ENCODE results near the gene KSR1. TPM values are rescaled to one million over a fixed set of nuclear protein-coding genes. Genes with fewer than 3 reads are reported as not detected.

Gene KSR1
- total and polyA plus RNA-seq, 9 of the 15 experiments (the other 6 are each of a cell fraction or from before 2014, with no cell fraction given) = 1.4 to 51.7 (median 18.4) TPM

- TF ChIP-seq ZNF785 (CRISPR knock-in tag; IDR thresholded peaks at IDR 0.05) = no peak
- TF ChIP-seq, protein P1, sequence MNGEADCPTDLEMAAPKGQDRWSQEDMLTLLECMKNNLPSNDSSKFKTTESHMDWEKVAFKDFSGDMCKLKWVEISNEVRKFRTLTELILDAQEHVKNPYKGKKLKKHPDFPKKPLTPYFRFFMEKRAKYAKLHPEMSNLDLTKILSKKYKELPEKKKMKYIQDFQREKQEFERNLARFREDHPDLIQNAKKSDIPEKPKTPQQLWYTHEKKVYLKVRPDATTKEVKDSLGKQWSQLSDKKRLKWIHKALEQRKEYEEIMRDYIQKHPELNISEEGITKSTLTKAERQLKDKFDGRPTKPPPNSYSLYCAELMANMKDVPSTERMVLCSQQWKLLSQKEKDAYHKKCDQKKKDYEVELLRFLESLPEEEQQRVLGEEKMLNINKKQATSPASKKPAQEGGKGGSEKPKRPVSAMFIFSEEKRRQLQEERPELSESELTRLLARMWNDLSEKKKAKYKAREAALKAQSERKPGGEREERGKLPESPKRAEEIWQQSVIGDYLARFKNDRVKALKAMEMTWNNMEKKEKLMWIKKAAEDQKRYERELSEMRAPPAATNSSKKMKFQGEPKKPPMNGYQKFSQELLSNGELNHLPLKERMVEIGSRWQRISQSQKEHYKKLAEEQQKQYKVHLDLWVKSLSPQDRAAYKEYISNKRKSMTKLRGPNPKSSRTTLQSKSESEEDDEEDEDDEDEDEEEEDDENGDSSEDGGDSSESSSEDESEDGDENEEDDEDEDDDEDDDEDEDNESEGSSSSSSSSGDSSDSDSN (IDR thresholded peaks at IDR 0.05; ENCODE audit: borderline replicate concordance in 1 of 2, low read depth in 2 of 2, low read length in 2 of 2) = no peak
- no peak for TF ChIP-seq NELFE (IDR thresholded peaks at IDR 0.05; ENCODE audit: insufficient read depth, insufficient read length)
- TF ChIP-seq E2F8 (IDR thresholded peaks at IDR 0.05; ENCODE audit: low read depth, partially characterized antibody) = no peak
- peak; percentile 80; the same call in 1 of the 2 replicates for TF ChIP-seq GATAD2B (IDR thresholded peaks at IDR 0.05; ENCODE audit: borderline replicate concordance)
- TF ChIP-seq MEF2A (IDR thresholded peaks at IDR 0.05; ENCODE audit: control insufficient read depth, low read depth, low read length) = no peak
- no peak for TF ChIP-seq RFX5 (IDR thresholded peaks at IDR 0.05; ENCODE audit: low read depth, low read length)
- TF ChIP-seq RFX1 (IDR thresholded peaks at IDR 0.05) = no peak
- TF ChIP-seq GTF2F1 (IDR thresholded peaks at IDR 0.05; ENCODE audit: low read depth, low read length) = no peak
- no peak for TF ChIP-seq ZNF316 (IDR thresholded peaks at IDR 0.05)
- no peak; the same call in 1 of the 2 replicates for TF ChIP-seq GABPB1 (CRISPR knock-in tag; IDR thresholded peaks at IDR 0.05)
- TF ChIP-seq TCF7L2 (IDR thresholded peaks at IDR 0.05; ENCODE audit: low read depth, low read length) = no peak
- peak; percentile 29 for TF ChIP-seq BRD9 (IDR thresholded peaks at IDR 0.05; ENCODE audit: low read depth, partially characterized antibody)
- TF ChIP-seq RHOXF2B (CRISPR knock-in tag; conservative IDR thresholded peaks at IDR 0.05) = no peak
- no peak for TF ChIP-seq ILF3 (IDR thresholded peaks at IDR 0.05; ENCODE audit: borderline replicate concordance)
- TF ChIP-seq ZNF668 (CRISPR knock-in tag; IDR thresholded peaks at IDR 0.05) = no peak
- peak; percentile 90 for TF ChIP-seq CXXC5 (CRISPR knock-in tag; IDR thresholded peaks at IDR 0.05)
- TF ChIP-seq RCOR1 (IDR thresholded peaks at IDR 0.05; ENCODE audit: borderline replicate concordance in 1 of 2, low read depth in 2 of 2, low read length in 2 of 2) = peak in 1 of 2 experiments; percentile 8; a peak in 1 of 4 replicates
- TF ChIP-seq HNRNPUL1 (IDR thresholded peaks at IDR 0.05; ENCODE audit: low read length) = no peak
- TF ChIP-seq NCOA1 (IDR thresholded peaks at IDR 0.05; ENCODE audit: low read depth) = no peak
- TF ChIP-seq KDM2B (CRISPR knock-in tag; IDR thresholded peaks at IDR 0.05) = 0 out of 2 replicates have a peak, but pooled peaks have one; percentile 52
- no peak for TF ChIP-seq PTTG1 (tag; IDR thresholded peaks at IDR 0.05; ENCODE audit: low read depth)
- TF ChIP-seq NCOA2 (IDR thresholded peaks at IDR 0.05; ENCODE audit: partially characterized antibody in 2 of 2) = no peak
- TF ChIP-seq HMG20A (CRISPR knock-in tag; conservative IDR thresholded peaks at IDR 0.05) = no peak
- no peak for TF ChIP-seq KAT7 (CRISPR knock-in tag; IDR thresholded peaks at IDR 0.05; ENCODE audit: borderline replicate concordance)
- no peak for TF ChIP-seq FOXK2 (conservative IDR thresholded peaks at IDR 0.05 in 1 of 2, IDR thresholded peaks at IDR 0.05 in 1 of 2; ENCODE audit: low read depth in 2 of 2)
Measured at GRCh38 chr17:27455914-27456680, at the start of gene KSR1 (continued).
